Sigmoid colon (tissue), 4 donors: ENCODE results near the gene EPB41L3.

ENCODE experiments used
- POLR2A ChIP-seq, 2 donors: fragments of 450-650 bp; IDR thresholded peaks; one replicate each; pipeline ENCODE4 v1.6.1; 2016; ENCODE audit warnings: antibody characterized with exemption in 2 of 2, mild to moderate bottlenecking in 2 of 2, moderate library complexity in 2 of 2
- POLR2AphosphoS5 ChIP-seq, 4 donors: sonication (generic); formaldehyde crosslinking; IDR thresholded peaks; one replicate each; pipeline ENCODE4 v1.6.1; 2017; ENCODE audit warnings: antibody characterized with exemption in 4 of 4
- TF ChIP-seq, protein P1 (sequence below), 4 experiments: fragments of 450-650 bp in 3 of 4; fragments of 200-600 bp in 1 of 4; IDR thresholded peaks; one replicate each; pipeline ENCODE4 v1.5.1; 2016 to 2019; ENCODE audit warnings: antibody characterized with exemption in 4 of 4, mild to moderate bottlenecking in 3 of 4, moderate library complexity in 2 of 4

DNA sequence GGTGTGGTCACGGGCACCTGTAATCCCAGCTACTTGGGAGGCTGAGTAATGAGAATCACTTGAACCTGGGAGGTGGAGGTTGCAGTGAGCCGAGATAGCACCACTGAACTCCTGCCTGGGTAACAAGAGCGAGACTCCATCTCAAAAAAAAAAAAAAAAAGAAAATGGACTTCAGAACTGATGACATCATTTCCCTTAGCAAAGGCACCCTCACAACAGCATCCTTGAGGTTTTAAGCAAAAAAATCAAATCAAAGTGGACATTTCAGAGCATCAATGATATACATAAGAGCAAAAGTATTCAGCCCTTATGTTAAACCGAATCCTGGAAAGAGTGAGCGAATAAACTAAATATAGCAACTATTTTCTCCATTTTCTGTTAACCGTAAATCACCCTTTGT, 45.3 kb downstream of the EPB41L3 start:
- TF ChIP-seq, protein P1, sequence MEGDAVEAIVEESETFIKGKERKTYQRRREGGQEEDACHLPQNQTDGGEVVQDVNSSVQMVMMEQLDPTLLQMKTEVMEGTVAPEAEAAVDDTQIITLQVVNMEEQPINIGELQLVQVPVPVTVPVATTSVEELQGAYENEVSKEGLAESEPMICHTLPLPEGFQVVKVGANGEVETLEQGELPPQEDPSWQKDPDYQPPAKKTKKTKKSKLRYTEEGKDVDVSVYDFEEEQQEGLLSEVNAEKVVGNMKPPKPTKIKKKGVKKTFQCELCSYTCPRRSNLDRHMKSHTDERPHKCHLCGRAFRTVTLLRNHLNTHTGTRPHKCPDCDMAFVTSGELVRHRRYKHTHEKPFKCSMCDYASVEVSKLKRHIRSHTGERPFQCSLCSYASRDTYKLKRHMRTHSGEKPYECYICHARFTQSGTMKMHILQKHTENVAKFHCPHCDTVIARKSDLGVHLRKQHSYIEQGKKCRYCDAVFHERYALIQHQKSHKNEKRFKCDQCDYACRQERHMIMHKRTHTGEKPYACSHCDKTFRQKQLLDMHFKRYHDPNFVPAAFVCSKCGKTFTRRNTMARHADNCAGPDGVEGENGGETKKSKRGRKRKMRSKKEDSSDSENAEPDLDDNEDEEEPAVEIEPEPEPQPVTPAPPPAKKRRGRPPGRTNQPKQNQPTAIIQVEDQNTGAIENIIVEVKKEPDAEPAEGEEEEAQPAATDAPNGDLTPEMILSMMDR (IDR thresholded peaks at IDR 0.05) = no peak
- no peak for TF ChIP-seq POLR2AphosphoS5 (IDR thresholded peaks at IDR 0.05)
- TF ChIP-seq POLR2A (IDR thresholded peaks at IDR 0.05) = no peak
